ENCODE measurements around the gene OR5H15. TPM values are rescaled to one million over a fixed set of nuclear protein-coding genes. Genes with fewer than 3 reads are reported as not detected.
"Not testable (repeated sequence)": the region's sequence is repeated elsewhere in the genome, so short reads cannot be mapped to it uniquely, and the experiment has no call there.

Gene OR5H15
- total and polyA plus RNA-seq, 2 donors (not counting 1 experiment from before 2014, with no cell fraction given), result not detected

DNA sequence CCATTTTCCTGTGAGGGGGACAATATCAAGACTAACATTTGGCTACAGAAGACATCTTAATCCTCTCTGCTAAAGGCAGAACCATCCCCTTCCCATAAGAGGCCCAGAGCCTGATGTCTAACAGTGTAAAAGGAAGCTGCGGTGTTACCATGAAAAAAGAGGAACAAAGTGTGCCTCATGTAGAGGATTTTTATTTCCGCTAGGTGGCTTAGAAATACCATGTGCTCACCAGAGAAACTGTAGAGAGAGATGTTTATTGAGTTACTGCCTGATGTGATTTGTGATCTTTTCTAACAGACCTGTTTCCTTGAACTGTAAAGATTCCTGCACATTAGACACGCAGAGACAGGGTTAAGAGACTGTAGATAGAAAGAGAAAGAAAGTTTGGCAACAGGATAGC is 22.0 kb downstream of the OR5H15 start:
- Mint-ChIP-seq H3K4me3 (no peak overlapping the region), H3K27ac (no peak overlapping the region), H3K27me3 (no peaks in the 10 kb centered on the region), H3K9me3 (ENCODE audit: insufficient read depth) (no peaks in the 10 kb centered on the region), H3K4me1 (peaks cover 2% of the 10 kb centered on the region)
- DNase-seq (peak; percentile 6), ATAC-seq (ENCODE audit: low read depth) (peak; percentile 33)
- TF ChIP-seq EZH2 (IDR thresholded peaks at IDR 0.05; ENCODE audit: borderline replicate concordance, insufficient read depth, low read depth, low read length, poor library complexity, severe bottlenecking), result no peak
- TF ChIP-seq, protein P1, sequence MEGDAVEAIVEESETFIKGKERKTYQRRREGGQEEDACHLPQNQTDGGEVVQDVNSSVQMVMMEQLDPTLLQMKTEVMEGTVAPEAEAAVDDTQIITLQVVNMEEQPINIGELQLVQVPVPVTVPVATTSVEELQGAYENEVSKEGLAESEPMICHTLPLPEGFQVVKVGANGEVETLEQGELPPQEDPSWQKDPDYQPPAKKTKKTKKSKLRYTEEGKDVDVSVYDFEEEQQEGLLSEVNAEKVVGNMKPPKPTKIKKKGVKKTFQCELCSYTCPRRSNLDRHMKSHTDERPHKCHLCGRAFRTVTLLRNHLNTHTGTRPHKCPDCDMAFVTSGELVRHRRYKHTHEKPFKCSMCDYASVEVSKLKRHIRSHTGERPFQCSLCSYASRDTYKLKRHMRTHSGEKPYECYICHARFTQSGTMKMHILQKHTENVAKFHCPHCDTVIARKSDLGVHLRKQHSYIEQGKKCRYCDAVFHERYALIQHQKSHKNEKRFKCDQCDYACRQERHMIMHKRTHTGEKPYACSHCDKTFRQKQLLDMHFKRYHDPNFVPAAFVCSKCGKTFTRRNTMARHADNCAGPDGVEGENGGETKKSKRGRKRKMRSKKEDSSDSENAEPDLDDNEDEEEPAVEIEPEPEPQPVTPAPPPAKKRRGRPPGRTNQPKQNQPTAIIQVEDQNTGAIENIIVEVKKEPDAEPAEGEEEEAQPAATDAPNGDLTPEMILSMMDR (IDR thresholded peaks at IDR 0.05), result peak; percentile 45
- no peaks in the 10 kb centered on the region for H3K79me2 ChIP-seq (ENCODE audit: control insufficient read depth, insufficient read depth, low read length)
- CTCF ChIA-PET, result no interaction called here
- H3K27me3 ChIP-seq (replicated peaks in 1 of 4; ENCODE audit: control extremely low read depth in 1 of 4, control insufficient read depth in 3 of 4, insufficient read depth in 4 of 4, low read length in 3 of 4), result no peaks in the 10 kb centered on the region
- no peaks in the 10 kb centered on the region for H3K9me3 ChIP-seq (ENCODE audit: control extremely low read depth in 1 of 3, control insufficient read depth in 2 of 3, insufficient read depth in 1 of 3, low read length in 2 of 3)
- H4K20me1 ChIP-seq (ENCODE audit: control insufficient read depth, insufficient read depth, low read length, poor library complexity, severe bottlenecking), result no peaks in the 10 kb centered on the region
- POLR2A ChIA-PET, result no interaction called here
- no peak overlapping the region for H3K27ac ChIP-seq (ENCODE audit: low read length in 2 of 2)
- no peak overlapping the region for H2AFZ ChIP-seq (ENCODE audit: insufficient read depth, low read depth, low read length, poor library complexity, severe bottlenecking)
- no peak overlapping the region for H3K4me2 ChIP-seq (replicated peaks; ENCODE audit: low read depth, low read length, poor library complexity, severe bottlenecking)
- H3K4me1 ChIP-seq (ENCODE audit: control insufficient read depth in 2 of 2, insufficient read depth in 2 of 2, low read length in 2 of 2), result no peaks in the 10 kb centered on the region
- H3K4me3 ChIP-seq (ENCODE audit: control extremely low read depth in 1 of 5, extremely low read depth in 1 of 5, insufficient read depth in 1 of 5, low read depth in 2 of 5, low read length in 4 of 5), result no peak overlapping the region
- intact Hi-C loops (cut with micrococcal nuclease), result no loop called here
- WGBS (ENCODE audit: insufficient coverage), result 7% methylated on average over 3 of the region's 3 CpGs
- H3K36me3 ChIP-seq (replicated peaks in 1 of 2; ENCODE audit: control extremely low read depth in 1 of 2, control insufficient read depth in 1 of 2, extremely low read depth in 1 of 2, insufficient read depth in 2 of 2, low read length in 1 of 2), result no peaks in the 10 kb centered on the region
- no peak overlapping the region for H3K9ac ChIP-seq (ENCODE audit: low read length)

DNA sequence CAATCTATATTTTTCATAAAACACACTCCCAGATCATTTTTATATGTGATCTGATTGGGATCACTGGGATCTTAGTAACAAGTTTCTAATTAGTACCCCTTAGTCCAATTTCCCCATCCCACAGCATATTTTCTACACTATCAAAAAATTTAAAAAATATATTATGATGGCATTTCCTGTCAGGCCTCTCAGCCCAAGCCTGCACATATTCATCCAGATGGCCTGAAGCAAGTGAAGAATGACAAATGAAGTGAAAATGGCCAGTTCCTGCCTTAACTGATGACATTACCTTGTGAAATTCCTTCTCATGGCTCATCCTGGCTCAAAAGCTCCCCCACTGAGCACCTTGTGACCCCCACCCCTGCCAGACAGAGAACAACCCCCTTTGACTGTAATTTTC is 24.4 kb downstream of the OR5H15 start:
- H4K20me1 ChIP-seq (ENCODE audit: control insufficient read depth, insufficient read depth, low read length, poor library complexity, severe bottlenecking); H3K36me3 ChIP-seq (replicated peaks in 1 of 2; ENCODE audit: control extremely low read depth in 1 of 2, control insufficient read depth in 1 of 2, extremely low read depth in 1 of 2, insufficient read depth in 2 of 2, low read length in 1 of 2); H3K9me3 Mint-ChIP-seq (ENCODE audit: insufficient read depth); ATAC-seq (ENCODE audit: low read depth); H3K27ac Mint-ChIP-seq; H2AFZ ChIP-seq (ENCODE audit: insufficient read depth, low read depth, low read length, poor library complexity, severe bottlenecking); H3K9me3 ChIP-seq (ENCODE audit: control extremely low read depth in 1 of 3, control insufficient read depth in 2 of 3, insufficient read depth in 1 of 3, low read length in 2 of 3); H3K27ac ChIP-seq (ENCODE audit: low read length in 2 of 2); H3K4me1 Mint-ChIP-seq; H3K4me3 ChIP-seq (ENCODE audit: control extremely low read depth in 1 of 5, extremely low read depth in 1 of 5, insufficient read depth in 1 of 5, low read depth in 2 of 5, low read length in 4 of 5); H3K27me3 ChIP-seq (replicated peaks in 1 of 4; ENCODE audit: control extremely low read depth in 1 of 4, control insufficient read depth in 3 of 4, insufficient read depth in 4 of 4, low read length in 3 of 4); H3K4me1 ChIP-seq (ENCODE audit: control insufficient read depth in 2 of 2, insufficient read depth in 2 of 2, low read length in 2 of 2); H3K4me3 Mint-ChIP-seq; H3K4me2 ChIP-seq (replicated peaks; ENCODE audit: low read depth, low read length, poor library complexity, severe bottlenecking); H3K27me3 Mint-ChIP-seq; CTCF ChIA-PET; POLR2A ChIA-PET; intact Hi-C loops (cut with micrococcal nuclease); H3K79me2 ChIP-seq (ENCODE audit: control insufficient read depth, insufficient read depth, low read length); H3K9ac ChIP-seq (ENCODE audit: low read length); DNase-seq: not testable (repeated sequence)

DNA sequence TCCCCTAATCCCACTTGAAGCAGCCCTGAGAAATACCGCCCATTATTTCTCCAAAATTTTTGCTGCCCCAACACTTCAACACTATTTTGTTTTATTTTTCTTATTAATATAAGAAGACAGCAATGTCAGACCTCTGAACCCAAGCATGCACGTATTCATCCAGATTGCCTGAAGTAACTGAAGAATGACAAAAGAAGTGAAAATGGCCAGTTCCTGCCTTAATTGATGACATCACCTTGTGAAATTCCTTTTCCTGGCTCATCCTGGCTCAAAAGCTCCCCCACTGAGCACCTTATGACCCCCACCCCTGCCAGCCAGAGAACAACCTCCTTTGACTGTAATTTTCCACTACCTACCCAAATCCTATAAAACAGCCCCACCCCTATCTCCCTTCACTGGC is 29.8 kb downstream of the OR5H15 start:
- ATAC-seq (ENCODE audit: low read depth); H3K27me3 Mint-ChIP-seq; intact Hi-C loops (cut with micrococcal nuclease); DNase-seq; CTCF ChIA-PET; H3K9ac ChIP-seq (ENCODE audit: low read length); H3K27ac Mint-ChIP-seq; H3K4me1 ChIP-seq (ENCODE audit: control insufficient read depth in 2 of 2, insufficient read depth in 2 of 2, low read length in 2 of 2); H3K9me3 ChIP-seq (ENCODE audit: control extremely low read depth in 1 of 3, control insufficient read depth in 2 of 3, insufficient read depth in 1 of 3, low read length in 2 of 3); H3K4me3 ChIP-seq (ENCODE audit: control extremely low read depth in 1 of 5, extremely low read depth in 1 of 5, insufficient read depth in 1 of 5, low read depth in 2 of 5, low read length in 4 of 5); H2AFZ ChIP-seq (ENCODE audit: insufficient read depth, low read depth, low read length, poor library complexity, severe bottlenecking); H3K4me2 ChIP-seq (replicated peaks; ENCODE audit: low read depth, low read length, poor library complexity, severe bottlenecking); H3K4me3 Mint-ChIP-seq; H3K79me2 ChIP-seq (ENCODE audit: control insufficient read depth, insufficient read depth, low read length); POLR2A ChIA-PET; H3K9me3 Mint-ChIP-seq (ENCODE audit: insufficient read depth); H3K36me3 ChIP-seq (replicated peaks in 1 of 2; ENCODE audit: control extremely low read depth in 1 of 2, control insufficient read depth in 1 of 2, extremely low read depth in 1 of 2, insufficient read depth in 2 of 2, low read length in 1 of 2); H4K20me1 ChIP-seq (ENCODE audit: control insufficient read depth, insufficient read depth, low read length, poor library complexity, severe bottlenecking); H3K27me3 ChIP-seq (replicated peaks in 1 of 4; ENCODE audit: control extremely low read depth in 1 of 4, control insufficient read depth in 3 of 4, insufficient read depth in 4 of 4, low read length in 3 of 4); H3K4me1 Mint-ChIP-seq; H3K27ac ChIP-seq (ENCODE audit: low read length in 2 of 2): not testable (repeated sequence)
- WGBS (ENCODE audit: insufficient coverage), result no CpG with 5 or more reads among the region's 2 CpGs

Measured in B cell (primary cell).